ENCODE data around the gene HUWE1. TPM values are rescaled to one million over a fixed set of nuclear protein-coding genes. Genes with fewer than 3 reads are reported as not detected.

The HUWE1 gene
- total and polyA plus RNA-seq, 2 donors (not counting 1 experiment from before 2014, with no cell fraction given), result 45.2 to 210 TPM

DNA sequence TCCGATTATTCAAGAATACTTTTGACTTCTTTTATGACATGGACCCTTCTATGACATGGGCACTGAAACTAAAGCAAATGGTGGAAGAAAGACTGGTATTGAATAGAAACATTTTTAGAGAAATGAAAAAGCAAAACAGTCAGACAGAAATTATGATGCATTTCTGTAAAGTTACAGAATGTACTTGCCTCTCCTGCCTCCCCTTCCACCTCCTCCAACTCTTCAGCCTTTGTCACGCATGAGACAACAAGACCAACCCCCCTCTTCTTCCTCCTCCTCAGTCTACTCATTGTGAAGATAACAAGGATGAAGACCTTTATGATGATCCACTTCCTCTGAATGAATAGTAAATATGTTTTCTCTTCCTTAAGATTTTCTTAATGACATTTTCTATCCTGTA, 46.3 kb upstream of the HUWE1 start:
- ChIA-PET POLR2A (no interaction called here), CTCF (no interaction called here)
- H4K20me1 ChIP-seq (ENCODE audit: control insufficient read depth, insufficient read depth, low read length, poor library complexity, severe bottlenecking), result no peaks in the 10 kb centered on the region
- no peak overlapping the region for H3K4me2 ChIP-seq (replicated peaks; ENCODE audit: low read depth, low read length, poor library complexity, severe bottlenecking)
- H3K4me3 Mint-ChIP-seq, result peak overlapping the region; percentile 5
- H3K27ac Mint-ChIP-seq, result no peak overlapping the region
- peaks cover 9% of the 10 kb centered on the region for H3K4me1 Mint-ChIP-seq
- no peaks in the 10 kb centered on the region for H3K36me3 ChIP-seq (replicated peaks in 1 of 2; ENCODE audit: control extremely low read depth in 1 of 2, control insufficient read depth in 1 of 2, extremely low read depth in 1 of 2, insufficient read depth in 2 of 2, low read length in 1 of 2)
- no peak overlapping the region for H3K4me3 ChIP-seq (ENCODE audit: control extremely low read depth in 1 of 5, extremely low read depth in 1 of 5, insufficient read depth in 1 of 5, low read depth in 2 of 5, low read length in 4 of 5)
- H3K27me3 ChIP-seq (replicated peaks in 1 of 4; ENCODE audit: control extremely low read depth in 1 of 4, control insufficient read depth in 3 of 4, insufficient read depth in 4 of 4, low read length in 3 of 4), result no peaks in the 10 kb centered on the region
- H2AFZ ChIP-seq (ENCODE audit: insufficient read depth, low read depth, low read length, poor library complexity, severe bottlenecking), result no peak overlapping the region
- H3K9ac ChIP-seq (ENCODE audit: low read length), result no peak overlapping the region
- TF ChIP-seq, protein P1, sequence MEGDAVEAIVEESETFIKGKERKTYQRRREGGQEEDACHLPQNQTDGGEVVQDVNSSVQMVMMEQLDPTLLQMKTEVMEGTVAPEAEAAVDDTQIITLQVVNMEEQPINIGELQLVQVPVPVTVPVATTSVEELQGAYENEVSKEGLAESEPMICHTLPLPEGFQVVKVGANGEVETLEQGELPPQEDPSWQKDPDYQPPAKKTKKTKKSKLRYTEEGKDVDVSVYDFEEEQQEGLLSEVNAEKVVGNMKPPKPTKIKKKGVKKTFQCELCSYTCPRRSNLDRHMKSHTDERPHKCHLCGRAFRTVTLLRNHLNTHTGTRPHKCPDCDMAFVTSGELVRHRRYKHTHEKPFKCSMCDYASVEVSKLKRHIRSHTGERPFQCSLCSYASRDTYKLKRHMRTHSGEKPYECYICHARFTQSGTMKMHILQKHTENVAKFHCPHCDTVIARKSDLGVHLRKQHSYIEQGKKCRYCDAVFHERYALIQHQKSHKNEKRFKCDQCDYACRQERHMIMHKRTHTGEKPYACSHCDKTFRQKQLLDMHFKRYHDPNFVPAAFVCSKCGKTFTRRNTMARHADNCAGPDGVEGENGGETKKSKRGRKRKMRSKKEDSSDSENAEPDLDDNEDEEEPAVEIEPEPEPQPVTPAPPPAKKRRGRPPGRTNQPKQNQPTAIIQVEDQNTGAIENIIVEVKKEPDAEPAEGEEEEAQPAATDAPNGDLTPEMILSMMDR (IDR thresholded peaks at IDR 0.05), result no peak
- TF ChIP-seq EZH2 (IDR thresholded peaks at IDR 0.05; ENCODE audit: borderline replicate concordance, insufficient read depth, low read depth, low read length, poor library complexity, severe bottlenecking), result no peak
- H3K27me3 Mint-ChIP-seq, result no peaks in the 10 kb centered on the region
- DNase-seq (no peak), ATAC-seq (ENCODE audit: low read depth) (no peak)
- intact Hi-C loops (cut with micrococcal nuclease), result no loop called here
- no peak overlapping the region for H3K27ac ChIP-seq (ENCODE audit: low read length in 2 of 2)
- H3K4me1 ChIP-seq (ENCODE audit: control insufficient read depth in 2 of 2, insufficient read depth in 2 of 2, low read length in 2 of 2), result no peaks in the 10 kb centered on the region
- H3K79me2 ChIP-seq (ENCODE audit: control insufficient read depth, insufficient read depth, low read length), result no peaks in the 10 kb centered on the region
- no peaks in the 10 kb centered on the region for H3K9me3 ChIP-seq (ENCODE audit: control extremely low read depth in 1 of 3, control insufficient read depth in 2 of 3, insufficient read depth in 1 of 3, low read length in 2 of 3)
- no CpG with 5 or more reads among the region's 2 CpGs for WGBS (ENCODE audit: insufficient coverage)
- H3K9me3 Mint-ChIP-seq (ENCODE audit: insufficient read depth), result no peaks in the 10 kb centered on the region

DNA sequence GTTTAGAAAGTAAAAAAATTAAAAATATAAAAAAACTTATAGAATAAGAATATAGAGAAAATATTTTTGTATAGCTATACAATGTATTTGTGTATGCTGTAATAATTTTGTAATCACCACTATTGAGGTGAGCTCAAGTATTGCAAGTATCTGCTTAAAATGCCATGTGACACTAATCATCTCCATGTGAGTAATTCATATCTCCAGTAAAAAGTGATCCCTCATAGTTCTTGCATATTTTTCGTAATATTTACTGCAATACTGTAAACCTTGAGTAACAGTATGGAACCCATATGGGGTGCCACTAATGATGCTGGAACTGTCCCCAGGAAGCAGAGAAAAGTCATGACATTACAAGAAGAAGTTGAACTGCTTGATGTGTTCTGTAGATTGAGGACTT, 43.2 kb upstream of the HUWE1 start:
- Histone ChIP-seq H3K36me3 (replicated peaks in 1 of 2; ENCODE audit: control extremely low read depth in 1 of 2, control insufficient read depth in 1 of 2, extremely low read depth in 1 of 2, insufficient read depth in 2 of 2, low read length in 1 of 2) (no peaks in the 10 kb centered on the region), H3K4me2 (replicated peaks; ENCODE audit: low read depth, low read length, poor library complexity, severe bottlenecking) (no peak overlapping the region), H3K27ac (ENCODE audit: low read length in 2 of 2) (no peak overlapping the region), H3K9ac (ENCODE audit: low read length) (no peak overlapping the region), H3K4me3 (ENCODE audit: control extremely low read depth in 1 of 5, extremely low read depth in 1 of 5, insufficient read depth in 1 of 5, low read depth in 2 of 5, low read length in 4 of 5) (no peak overlapping the region), H3K27me3 (replicated peaks in 1 of 4; ENCODE audit: control extremely low read depth in 1 of 4, control insufficient read depth in 3 of 4, insufficient read depth in 4 of 4, low read length in 3 of 4) (no peaks in the 10 kb centered on the region), H2AFZ (ENCODE audit: insufficient read depth, low read depth, low read length, poor library complexity, severe bottlenecking) (no peak overlapping the region), H4K20me1 (ENCODE audit: control insufficient read depth, insufficient read depth, low read length, poor library complexity, severe bottlenecking) (no peaks in the 10 kb centered on the region), H3K79me2 (ENCODE audit: control insufficient read depth, insufficient read depth, low read length) (no peaks in the 10 kb centered on the region), H3K4me1 (ENCODE audit: control insufficient read depth in 2 of 2, insufficient read depth in 2 of 2, low read length in 2 of 2) (no peaks in the 10 kb centered on the region), H3K9me3 (ENCODE audit: control extremely low read depth in 1 of 3, control insufficient read depth in 2 of 3, insufficient read depth in 1 of 3, low read length in 2 of 3) (no peaks in the 10 kb centered on the region)
- ChIA-PET CTCF (interaction anchor here (1.7 kb wide), 1 partner anchor 11 kb away, joined by 5 read pairs; no protein-coding TSS in a partner anchor), POLR2A (no interaction called here)
- Mint-ChIP-seq H3K27me3 (no peaks in the 10 kb centered on the region), H3K4me3 (no peak overlapping the region), H3K4me1 (peaks cover 9% of the 10 kb centered on the region), H3K27ac (no peak overlapping the region), H3K9me3 (ENCODE audit: insufficient read depth) (no peaks in the 10 kb centered on the region)
- no peak for DNase-seq
- no peak for TF ChIP-seq EZH2 (IDR thresholded peaks at IDR 0.05; ENCODE audit: borderline replicate concordance, insufficient read depth, low read depth, low read length, poor library complexity, severe bottlenecking)
- TF ChIP-seq, protein P1 (IDR thresholded peaks at IDR 0.05), result no peak
- no peak for ATAC-seq (ENCODE audit: low read depth)
- no CpG with 5 or more reads among the region's 1 CpG for WGBS (ENCODE audit: insufficient coverage)
- intact Hi-C loops (cut with micrococcal nuclease), result no loop called here
